Brain microvascular endothelial cell (primary cell): ENCODE measurements around the gene DRD5.

ENCODE experiments used
- DNase-seq: peaks from one replicate; pipeline ENCODE4 v3.0.0-alpha.2; 2020
- H3K27ac ChIP-seq: fragments of 250-450 bp; sonication (Bioruptor Pico); 2 replicates; pipeline ENCODE4 v1.5.1; 2020; ENCODE audit warnings: mild to moderate bottlenecking, moderate library complexity
- H3K27me3 ChIP-seq: fragments of 250-450 bp; sonication (Bioruptor Pico); replicated peaks from 2 replicates; pipeline ENCODE4 v1.5.1; 2020; ENCODE audit warnings: mild to moderate bottlenecking
- H3K36me3 ChIP-seq: fragments of 250-450 bp; sonication (Bioruptor Pico); replicated peaks from 2 replicates; pipeline ENCODE4 v1.5.1; 2020; ENCODE audit warnings: mild to moderate bottlenecking
- H3K4me3 ChIP-seq: 2 replicates; pipeline ENCODE4 v1.5.1; 2011; ENCODE audit warnings: low read depth, mild to moderate bottlenecking, control low read depth, low read length, moderate library complexity
- CTCF ChIP-seq: IDR thresholded peaks from 2 replicates; pipeline ENCODE4 v1.5.1; 2011; ENCODE audit warnings: low read depth, mild to moderate bottlenecking, moderate library complexity, low read length, control low read depth, inconsistent platforms; ENCODE audit errors: missing control alignments
- in situ Hi-C: cut with HindIII; loops from 2 replicates; pipeline ENCODE4 v1.10.0; 2017; ENCODE audit warnings: low sequenced_read_pairs, low pct_ligation_motif_present

The DRD5 gene

GRCh38 chr4:9762823-9763475, 18.5 kb upstream of the DRD5 start:
- in situ Hi-C loops = no loop called here
- no peak overlapping the region for H3K4me3 ChIP-seq
- DNase-seq = peak; percentile 62

GRCh38 chr4:9764155-9764696, 17.2 kb upstream of the DRD5 start:
- no peak for TF ChIP-seq CTCF
- DNase-seq = no peak
- no peaks in the 10 kb centered on the region for H3K36me3 ChIP-seq
- H3K27me3 ChIP-seq = no peaks in the 10 kb centered on the region
- no peak overlapping the region for H3K27ac ChIP-seq
- in situ Hi-C loops = no loop called here
- no peak overlapping the region for H3K4me3 ChIP-seq

More at GRCh38 chr4:9762823-9763475, 18.5 kb upstream of the DRD5 start:
- no peak overlapping the region for H3K27ac ChIP-seq
- peak; percentile 56 for TF ChIP-seq CTCF
- no peaks in the 10 kb centered on the region for H3K27me3 ChIP-seq
- H3K36me3 ChIP-seq = no peaks in the 10 kb centered on the region

- in situ Hi-C loops = no loop called here
- H3K27ac ChIP-seq = no peak overlapping the region
- peak; percentile 37 for DNase-seq
- TF ChIP-seq CTCF = peak; percentile 25
- H3K27me3 ChIP-seq = no peaks in the 10 kb centered on the region
- H3K4me3 ChIP-seq = no peak overlapping the region
- H3K36me3 ChIP-seq = no peaks in the 10 kb centered on the region
Observed at GRCh38 chr4:9765091-9765490, 16.3 kb upstream of the DRD5 start.

GRCh38 chr4:9769321-9769720, 12.1 kb upstream of the DRD5 start:
- in situ Hi-C loops = no loop called here
- DNase-seq = no peak
- TF ChIP-seq CTCF = no peak
- Histone ChIP-seq H3K27ac (no peak overlapping the region), H3K27me3 (no peaks in the 10 kb centered on the region), H3K36me3 (no peaks in the 10 kb centered on the region), H3K4me3 (no peak overlapping the region)

GRCh38 chr4:9771034-9771433, 10.4 kb upstream of the DRD5 start:
- no peak overlapping the region for H3K27ac ChIP-seq

More at GRCh38 chr4:9771034-9771433, 10.4 kb upstream of the DRD5 start:
- DNase-seq = no peak
- no peaks in the 10 kb centered on the region for H3K27me3 ChIP-seq
- no peaks in the 10 kb centered on the region for H3K36me3 ChIP-seq
- in situ Hi-C loops = no loop called here
- H3K4me3 ChIP-seq = no peak overlapping the region
- TF ChIP-seq CTCF = no peak
